Measurements from ENCODE around the gene DOCK2.
"Not testable (repeated sequence)": the region's sequence is repeated elsewhere in the genome, so short reads cannot be mapped to it uniquely, and the experiment has no call there.

DOCK2 gene

GRCh38 chr5:169723103-169723831 is 86.2 kb downstream of the DOCK2 start:
- Histone ChIP-seq H3K27me3 (replicated peaks; ENCODE audit: insufficient read depth, low read length) (no peaks in the 10 kb centered on the region), H3K79me2 (ENCODE audit: low read length) (peaks cover 3% of the 10 kb centered on the region; the same call in 1 of the 2 replicates), H3K9ac (ENCODE audit: low read length) (no peak overlapping the region), H3K27ac (ENCODE audit: low read length) (no peak overlapping the region), H3K36me3 (replicated peaks; ENCODE audit: insufficient read depth, low read length) (peaks cover 2% of the 10 kb centered on the region; the same call in 1 of the 2 replicates), H3K4me1 (ENCODE audit: low read length) (no peaks in the 10 kb centered on the region), H3K9me3 (replicated peaks; ENCODE audit: insufficient read depth, low read length) (no peaks in the 10 kb centered on the region), H4K20me1 (ENCODE audit: insufficient read depth, low read length) (no peaks in the 10 kb centered on the region), H3K4me3 (ENCODE audit: low read length) (no peak overlapping the region), H3F3A (ENCODE audit: insufficient read depth, low read length) (no peaks in the 10 kb centered on the region), H3K4me2 (ENCODE audit: low read depth, low read length) (no peak overlapping the region), H2AFZ (ENCODE audit: low read length) (no peak overlapping the region), H3K9me2 (replicated peaks; ENCODE audit: insufficient read depth, low read length) (no peaks in the 10 kb centered on the region)
- no peak for DNase-seq
- TF ChIP-seq CTCF (IDR thresholded peaks at IDR 0.05; ENCODE audit: low read length) (no peak), EZH2 (optimal IDR thresholded peaks at IDR 0.05; ENCODE audit: low read depth, low read length) (no peak), EZH2phosphoT487 (IDR thresholded peaks at IDR 0.05; ENCODE audit: low read length) (no peak)

GRCh38 chr5:169724303-169725087 is 87.4 kb downstream of the DOCK2 start:
- Histone ChIP-seq H2AFZ (ENCODE audit: low read length) (no peak overlapping the region), H3K27ac (ENCODE audit: low read length) (no peak overlapping the region), H3K9ac (ENCODE audit: low read length) (no peak overlapping the region), H3F3A (ENCODE audit: insufficient read depth, low read length) (no peaks in the 10 kb centered on the region), H4K20me1 (ENCODE audit: insufficient read depth, low read length) (no peaks in the 10 kb centered on the region), H3K4me1 (ENCODE audit: low read length) (no peaks in the 10 kb centered on the region), H3K27me3 (replicated peaks; ENCODE audit: insufficient read depth, low read length) (no peaks in the 10 kb centered on the region), H3K36me3 (replicated peaks; ENCODE audit: insufficient read depth, low read length) (peaks cover 2% of the 10 kb centered on the region; the same call in 1 of the 2 replicates), H3K79me2 (ENCODE audit: low read length) (peaks cover 3% of the 10 kb centered on the region; the same call in 1 of the 2 replicates), H3K9me2 (replicated peaks; ENCODE audit: insufficient read depth, low read length) (no peaks in the 10 kb centered on the region), H3K9me3 (replicated peaks; ENCODE audit: insufficient read depth, low read length) (no peaks in the 10 kb centered on the region), H3K4me3 (ENCODE audit: low read length) (no peak overlapping the region), H3K4me2 (ENCODE audit: low read depth, low read length) (no peak overlapping the region)
- no peak for TF ChIP-seq CTCF (IDR thresholded peaks at IDR 0.05; ENCODE audit: low read length)
- no peak for TF ChIP-seq EZH2phosphoT487 (IDR thresholded peaks at IDR 0.05; ENCODE audit: low read length)
- no peak for TF ChIP-seq EZH2 (optimal IDR thresholded peaks at IDR 0.05; ENCODE audit: low read depth, low read length)
- no peak for DNase-seq

- not testable (repeated sequence) for H3K9me3 ChIP-seq (replicated peaks; ENCODE audit: insufficient read depth, low read length); H3K27me3 ChIP-seq (replicated peaks; ENCODE audit: insufficient read depth, low read length); H3K79me2 ChIP-seq (ENCODE audit: low read length); H3K27ac ChIP-seq (ENCODE audit: low read length); H2AFZ ChIP-seq (ENCODE audit: low read length); H3K9ac ChIP-seq (ENCODE audit: low read length); H3K4me2 ChIP-seq (ENCODE audit: low read depth, low read length); DNase-seq; H3K36me3 ChIP-seq (replicated peaks; ENCODE audit: insufficient read depth, low read length); H3F3A ChIP-seq (ENCODE audit: insufficient read depth, low read length); H3K4me3 ChIP-seq (ENCODE audit: low read length); H3K4me1 ChIP-seq (ENCODE audit: low read length); H4K20me1 ChIP-seq (ENCODE audit: insufficient read depth, low read length); H3K9me2 ChIP-seq (replicated peaks; ENCODE audit: insufficient read depth, low read length)
Observed at GRCh38 chr5:169725665-169726064, 88.6 kb downstream of the DOCK2 start.

Measured in MM.1S (cell line).